Heart left ventricle (tissue), 13 donors: Measurements from ENCODE around the gene MYL4.

ENCODE experiments used
- POLR2A ChIP-seq, 2 donors: fragments of 450-650 bp; IDR thresholded peaks; one replicate each; pipeline ENCODE4 v1.6.1; 2017; ENCODE audit warnings: antibody characterized with exemption in 2 of 2, mild to moderate bottlenecking in 2 of 2, moderate library complexity in 2 of 2
- TF ChIP-seq, protein P1 (sequence below), 12 donors: fragments of 200-600 bp; sonication (generic) in 4 of 12; IDR thresholded peaks; one replicate each; pipeline versions ENCODE4 v1.5.0 to v1.8.0; 2018 to 2022; ENCODE audit warnings: antibody characterized with exemption in 12 of 12, mild to moderate bottlenecking in 5 of 12
- donor health status: ischemic (EF 13 %, LVEDD 7.1; RV severe dilation, severe dysfunction).
- donor health status: DM: no; HTN: yes; CAD: no.
- donor health status: DM: no; HTN: no; CAD: no.
- donor health status: ischemic (EF 25% LVEDD 6.9; RV normal size, moderate dysfunction).
- donor health status: ischemic (EF 25% LVEDD 5.7; RV mildly dilated, moderate dysfunction).
- donor health status: ischemic (EF 35%, LVEDD 5.7; RV mildly dilated, moderate dysfunction).
- donor health status: nonischemic (EF 11% LVEDD 7.7; RV severe dilation, severe dysfunction).
- donor health status: DM: yes; HTN: yes; CAD: no.
- donor health status: PGD.
- donor health status: ischemic (EF 29% LVEDD 5.4; RV normal size, mild dysfunction).
- donor health status: nonischemic (EF 23%, LVEDD 6.1; RV moderate dilation, normal function).

DNA sequence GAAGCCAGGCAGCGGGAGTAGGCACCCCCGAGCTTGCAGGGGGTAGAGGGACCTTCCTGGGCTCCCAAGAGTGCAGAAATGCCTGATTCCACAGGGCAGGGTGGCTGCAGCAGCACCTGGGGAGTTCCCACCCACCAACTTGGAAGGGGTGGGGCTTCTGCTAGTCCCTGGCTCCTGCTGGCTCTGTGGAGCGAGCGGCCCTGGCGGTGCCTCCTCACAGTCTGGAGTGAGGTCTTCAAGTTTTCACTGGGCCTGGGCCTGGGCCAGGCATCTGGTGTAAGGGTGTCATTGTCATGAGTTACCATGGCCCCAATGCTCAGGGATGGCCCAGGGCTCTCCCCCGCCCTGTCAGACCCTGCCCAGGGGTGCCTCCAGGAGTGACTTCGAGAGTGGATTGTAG, 28.7 kb downstream of the MYL4 start:
- TF ChIP-seq, protein P1, sequence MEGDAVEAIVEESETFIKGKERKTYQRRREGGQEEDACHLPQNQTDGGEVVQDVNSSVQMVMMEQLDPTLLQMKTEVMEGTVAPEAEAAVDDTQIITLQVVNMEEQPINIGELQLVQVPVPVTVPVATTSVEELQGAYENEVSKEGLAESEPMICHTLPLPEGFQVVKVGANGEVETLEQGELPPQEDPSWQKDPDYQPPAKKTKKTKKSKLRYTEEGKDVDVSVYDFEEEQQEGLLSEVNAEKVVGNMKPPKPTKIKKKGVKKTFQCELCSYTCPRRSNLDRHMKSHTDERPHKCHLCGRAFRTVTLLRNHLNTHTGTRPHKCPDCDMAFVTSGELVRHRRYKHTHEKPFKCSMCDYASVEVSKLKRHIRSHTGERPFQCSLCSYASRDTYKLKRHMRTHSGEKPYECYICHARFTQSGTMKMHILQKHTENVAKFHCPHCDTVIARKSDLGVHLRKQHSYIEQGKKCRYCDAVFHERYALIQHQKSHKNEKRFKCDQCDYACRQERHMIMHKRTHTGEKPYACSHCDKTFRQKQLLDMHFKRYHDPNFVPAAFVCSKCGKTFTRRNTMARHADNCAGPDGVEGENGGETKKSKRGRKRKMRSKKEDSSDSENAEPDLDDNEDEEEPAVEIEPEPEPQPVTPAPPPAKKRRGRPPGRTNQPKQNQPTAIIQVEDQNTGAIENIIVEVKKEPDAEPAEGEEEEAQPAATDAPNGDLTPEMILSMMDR (IDR thresholded peaks at IDR 0.05): no peak
- TF ChIP-seq POLR2A (IDR thresholded peaks at IDR 0.05): no peak
